Activated naive CD8-positive, alpha-beta T cell (primary cell): ENCODE measurements around the gene SHLD1.

Experiments used
- H3K27ac Mint-ChIP-seq: one replicate; pipeline ENCODE4 v1.8.0; 2021; ENCODE audit warnings: mixed read lengths
- H3K27me3 Mint-ChIP-seq: one replicate; pipeline ENCODE4 v1.8.0; 2021; ENCODE audit warnings: mixed read lengths
- H3K36me3 Mint-ChIP-seq: one replicate; pipeline ENCODE4 v1.8.0; 2021; ENCODE audit warnings: mixed read lengths
- H3K4me1 Mint-ChIP-seq: one replicate; pipeline ENCODE4 v1.8.0; 2021; ENCODE audit warnings: low read depth, mixed read lengths
- H3K4me3 Mint-ChIP-seq: one replicate; pipeline ENCODE4 v1.8.0; 2021; ENCODE audit warnings: mild to moderate bottlenecking, mixed read lengths
- H3K9me3 Mint-ChIP-seq: one replicate; pipeline ENCODE4 v1.8.0; 2021; ENCODE audit warnings: low read depth, mixed read lengths

The SHLD1 gene

GRCh38 chr20:5835321-5835821 lies 85.2 kb downstream of the SHLD1 start:
- H3K36me3 Mint-ChIP-seq = peaks cover 4% of the 10 kb centered on the region
- H3K9me3 Mint-ChIP-seq = no peaks in the 10 kb centered on the region
- peak overlapping the region; percentile 86 for H3K27ac Mint-ChIP-seq
- H3K4me1 Mint-ChIP-seq = peaks cover 34% of the 10 kb centered on the region
- peak overlapping the region; percentile 65 for H3K4me3 Mint-ChIP-seq
- no peaks in the 10 kb centered on the region for H3K27me3 Mint-ChIP-seq

DNA sequence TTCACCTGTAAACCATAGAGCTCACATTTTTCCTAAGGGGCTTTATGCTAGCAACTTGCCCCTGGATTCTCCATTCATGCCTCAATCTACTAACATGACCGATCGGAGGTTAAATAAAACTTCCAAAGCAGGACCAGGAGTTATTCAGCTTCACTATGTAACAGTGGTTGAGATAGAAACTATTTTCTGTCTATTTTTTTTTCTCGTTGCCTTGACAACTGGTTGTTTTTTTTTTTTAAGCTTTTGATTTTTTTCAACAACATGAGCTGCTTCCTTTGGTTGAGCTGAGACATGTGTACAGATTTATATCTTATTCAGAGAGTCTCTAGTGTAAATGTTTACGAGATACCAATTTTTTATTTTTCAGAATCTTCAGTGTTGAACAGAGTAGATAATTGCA lies 85.7 kb downstream of the SHLD1 start:
- H3K36me3 Mint-ChIP-seq = peaks cover 4% of the 10 kb centered on the region
- H3K9me3 Mint-ChIP-seq = no peaks in the 10 kb centered on the region
- peaks cover 34% of the 10 kb centered on the region for H3K4me1 Mint-ChIP-seq
- H3K27ac Mint-ChIP-seq = peak overlapping the region; percentile 86
- peak overlapping the region; percentile 65 for H3K4me3 Mint-ChIP-seq
- H3K27me3 Mint-ChIP-seq = no peaks in the 10 kb centered on the region

- H3K36me3 Mint-ChIP-seq = peaks cover 4% of the 10 kb centered on the region
- peak overlapping the region; percentile 65 for H3K4me3 Mint-ChIP-seq
- no peaks in the 10 kb centered on the region for H3K27me3 Mint-ChIP-seq
- H3K4me1 Mint-ChIP-seq = peaks cover 35% of the 10 kb centered on the region
- H3K27ac Mint-ChIP-seq = peak overlapping the region; percentile 86
- H3K9me3 Mint-ChIP-seq = no peaks in the 10 kb centered on the region
These were observed 86.4 kb downstream of the SHLD1 start for GRCh38 chr20:5836569-5836968.

GRCh38 chr20:5840411-5841002 lies 90.3 kb downstream of the SHLD1 start:
- H3K9me3 Mint-ChIP-seq = no peaks in the 10 kb centered on the region
- peaks cover 56% of the 10 kb centered on the region for H3K4me1 Mint-ChIP-seq
- no peak overlapping the region for H3K4me3 Mint-ChIP-seq
- no peak overlapping the region for H3K27ac Mint-ChIP-seq
- peaks cover 14% of the 10 kb centered on the region for H3K36me3 Mint-ChIP-seq
- H3K27me3 Mint-ChIP-seq = no peaks in the 10 kb centered on the region

GRCh38 chr20:5841522-5841921 lies 91.3 kb downstream of the SHLD1 start:
- H3K27ac Mint-ChIP-seq = no peak overlapping the region
- no peaks in the 10 kb centered on the region for H3K27me3 Mint-ChIP-seq
- no peak overlapping the region for H3K4me3 Mint-ChIP-seq

GRCh38 chr20:5842465-5842864 lies 92.3 kb downstream of the SHLD1 start:
- Mint-ChIP-seq H3K4me3 (no peak overlapping the region), H3K27ac (peak overlapping the region; percentile 4), H3K27me3 (no peaks in the 10 kb centered on the region), H3K4me1 (peaks cover 50% of the 10 kb centered on the region), H3K9me3 (no peaks in the 10 kb centered on the region), H3K36me3 (peaks cover 15% of the 10 kb centered on the region)

More at GRCh38 chr20:5841522-5841921, 91.3 kb downstream of the SHLD1 start:
- Mint-ChIP-seq H3K9me3 (no peaks in the 10 kb centered on the region), H3K36me3 (peaks cover 17% of the 10 kb centered on the region), H3K4me1 (peaks cover 56% of the 10 kb centered on the region)

GRCh38 chr20:5843054-5843592 lies 92.9 kb downstream of the SHLD1 start:
- Mint-ChIP-seq H3K27me3 (no peaks in the 10 kb centered on the region), H3K36me3 (peaks cover 15% of the 10 kb centered on the region), H3K4me1 (peaks cover 48% of the 10 kb centered on the region), H3K4me3 (peak overlapping the region; percentile 17), H3K9me3 (no peaks in the 10 kb centered on the region), H3K27ac (peak overlapping the region; percentile 50)

DNA sequence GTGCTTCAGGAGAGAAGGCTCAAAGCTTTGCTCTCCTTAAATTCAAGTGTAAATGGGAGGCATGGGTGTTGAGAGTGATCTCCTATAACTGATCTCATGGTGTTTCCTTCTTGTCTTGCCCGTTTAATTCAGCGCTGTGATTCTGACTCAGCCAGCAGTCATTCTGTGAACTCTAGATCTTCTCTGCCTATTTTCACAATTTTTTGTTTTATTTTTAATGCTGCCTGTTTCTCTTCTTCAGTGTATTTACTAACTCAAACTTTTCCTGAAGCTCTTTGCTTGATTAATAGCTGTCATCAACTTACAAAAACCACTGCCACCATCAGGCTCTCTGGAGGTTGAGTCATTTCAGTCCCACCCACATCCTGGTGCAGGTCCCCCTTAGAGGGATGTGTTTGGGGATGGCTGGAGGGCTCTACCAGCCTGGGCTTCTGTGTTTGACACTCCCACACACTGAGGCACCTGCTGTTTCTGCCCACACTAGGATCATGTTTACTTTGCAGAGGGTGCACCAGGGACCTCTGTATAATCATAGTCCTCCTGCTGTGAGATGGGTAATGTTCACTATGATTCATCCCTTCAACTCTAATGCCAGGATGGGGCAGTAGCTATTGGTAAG lies 94.0 kb downstream of the SHLD1 start:
- H3K27me3 Mint-ChIP-seq = no peaks in the 10 kb centered on the region
- peak overlapping the region; percentile 48 for H3K4me3 Mint-ChIP-seq

DNA sequence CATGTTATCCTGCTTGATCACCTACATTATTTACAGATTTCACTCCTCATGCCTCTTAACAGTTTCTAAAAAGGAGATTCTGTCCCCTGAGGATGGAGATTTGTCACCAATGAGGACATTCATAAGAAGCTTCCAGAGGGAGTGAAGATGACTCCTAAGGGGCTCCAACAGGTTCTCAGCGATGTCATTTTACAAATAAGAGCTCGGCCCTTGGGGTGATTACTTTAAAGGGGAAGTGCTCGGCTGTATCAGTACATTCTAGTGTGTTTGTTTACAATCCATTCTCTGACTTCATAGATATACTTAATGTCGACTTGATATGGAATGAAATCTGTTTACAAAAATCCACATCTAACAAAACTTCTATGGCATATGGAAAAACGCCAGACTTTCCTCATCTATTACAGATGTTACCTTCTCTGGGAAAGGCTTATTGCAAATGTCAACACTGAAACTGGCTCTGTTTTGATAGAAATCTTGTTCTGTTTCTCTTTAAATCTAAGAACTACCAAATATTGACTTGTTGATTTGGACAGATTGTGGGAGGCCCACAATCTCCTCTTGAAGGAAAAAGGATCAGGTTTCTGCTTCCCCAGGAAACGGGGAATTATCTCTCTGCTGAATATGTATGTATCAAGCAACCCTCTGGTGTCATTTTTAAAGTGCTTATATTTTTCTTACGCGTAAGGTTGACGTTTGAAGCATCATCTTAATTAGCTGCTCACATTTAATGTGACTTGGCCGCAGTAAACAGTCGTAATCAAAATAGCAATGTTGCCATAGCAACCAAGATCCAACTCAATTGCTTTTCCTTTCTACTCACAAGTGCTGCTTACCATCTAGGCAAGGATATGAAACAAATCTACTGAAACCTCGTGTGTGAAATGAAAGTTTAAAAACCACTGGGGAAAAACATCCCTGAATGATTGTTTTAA lies 95.7 kb downstream of the SHLD1 start:
- Mint-ChIP-seq H3K27me3 (no peaks in the 10 kb centered on the region), H3K4me3 (no peak overlapping the region), H3K4me1 (peaks cover 52% of the 10 kb centered on the region), H3K36me3 (peaks cover 18% of the 10 kb centered on the region), H3K9me3 (no peaks in the 10 kb centered on the region), H3K27ac (peak overlapping the region; percentile 59)

More for the DNA sequence above, 94.0 kb downstream of the SHLD1 start:
- Mint-ChIP-seq H3K4me1 (peaks cover 52% of the 10 kb centered on the region), H3K36me3 (peaks cover 15% of the 10 kb centered on the region), H3K9me3 (no peaks in the 10 kb centered on the region), H3K27ac (peak overlapping the region; percentile 90)

- Mint-ChIP-seq H3K4me1 (peaks cover 27% of the 10 kb centered on the region), H3K9me3 (no peaks in the 10 kb centered on the region), H3K36me3 (peaks cover 7% of the 10 kb centered on the region), H3K27ac (peak overlapping the region; percentile 75), H3K4me3 (no peak overlapping the region), H3K27me3 (no peaks in the 10 kb centered on the region)
These were observed 98.7 kb downstream of the SHLD1 start for GRCh38 chr20:5848711-5849505.

DNA sequence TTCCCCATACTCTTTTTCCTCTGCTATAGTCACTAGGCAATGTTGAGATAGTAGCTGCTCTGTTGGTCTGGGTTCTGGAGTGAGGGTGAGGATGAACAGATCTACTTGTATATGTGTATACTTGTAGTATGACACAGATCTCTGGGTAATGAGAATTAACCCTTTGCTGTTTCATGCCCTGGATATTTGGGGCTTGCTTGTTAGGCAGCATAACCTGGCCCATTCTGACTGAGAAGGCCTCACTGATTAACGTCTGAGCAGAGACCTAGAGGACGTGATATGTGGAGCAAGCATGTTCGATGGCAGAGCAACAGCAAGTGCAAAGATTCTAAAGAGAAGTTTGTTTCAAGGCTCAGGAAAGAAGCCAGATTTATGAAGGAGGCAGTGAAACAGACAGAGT lies 105.7 kb downstream of the SHLD1 start:
- Mint-ChIP-seq H3K4me3 (no peak overlapping the region), H3K27ac (no peak overlapping the region), H3K36me3 (peaks cover 10% of the 10 kb centered on the region), H3K27me3 (no peaks in the 10 kb centered on the region), H3K9me3 (no peaks in the 10 kb centered on the region), H3K4me1 (no peaks in the 10 kb centered on the region)

- H3K27me3 Mint-ChIP-seq = no peaks in the 10 kb centered on the region
These were observed 109.4 kb downstream of the SHLD1 start for GRCh38 chr20:5859608-5860007.

GRCh38 chr20:5862703-5863039 lies 112.5 kb downstream of the SHLD1 start:
- Mint-ChIP-seq H3K36me3 (peaks cover 10% of the 10 kb centered on the region), H3K27ac (no peak overlapping the region), H3K27me3 (no peaks in the 10 kb centered on the region), H3K4me1 (peaks cover 6% of the 10 kb centered on the region), H3K4me3 (no peak overlapping the region), H3K9me3 (no peaks in the 10 kb centered on the region)

More at GRCh38 chr20:5859608-5860007, 109.4 kb downstream of the SHLD1 start:
- Mint-ChIP-seq H3K27ac (no peak overlapping the region), H3K4me3 (no peak overlapping the region), H3K36me3 (peaks cover 19% of the 10 kb centered on the region), H3K9me3 (no peaks in the 10 kb centered on the region), H3K4me1 (peaks cover 3% of the 10 kb centered on the region)
